NCI-H2107 treated with DMSO at 0.1 percent for 48 hours (cell line): ENCODE results near the gene MAP1LC3B.

Source experiments
- DNase-seq: peaks from one replicate; lab custom pipeline; 2025; ENCODE audit not compliant: unreplicated experiment; lab: John Stamatoyannopoulos, UW

MAP1LC3B gene

GRCh38 chr16:87409153-87409552, 17.0 kb downstream of the MAP1LC3B start:
- DNase-seq, result no peak

- DNase-seq, result no peak
These were observed 17.6 kb downstream of the MAP1LC3B start for GRCh38 chr16:87409781-87410180.

GRCh38 chr16:87410530-87410929, 18.4 kb downstream of the MAP1LC3B start:
- DNase-seq, result no peak

GRCh38 chr16:87410968-87411367, 18.8 kb downstream of the MAP1LC3B start:
- DNase-seq, result no peak

GRCh38 chr16:87411375-87412271, 19.5 kb downstream of the MAP1LC3B start:
- no peak for DNase-seq

- no peak for DNase-seq
These were observed 20.3 kb downstream of the MAP1LC3B start for GRCh38 chr16:87412371-87412995.

- DNase-seq, result no peak
These were observed 20.9 kb downstream of the MAP1LC3B start for GRCh38 chr16:87412996-87413421.

- DNase-seq, result no peak
These were observed 22.1 kb downstream of the MAP1LC3B start for GRCh38 chr16:87414251-87414680.

- DNase-seq, result no peak
These were observed 23.3 kb downstream of the MAP1LC3B start for GRCh38 chr16:87415441-87415840.

GRCh38 chr16:87416826-87417527, 24.8 kb downstream of the MAP1LC3B start:
- DNase-seq, result no peak

GRCh38 chr16:87417528-87417910, 25.4 kb downstream of the MAP1LC3B start:
- DNase-seq, result no peak

GRCh38 chr16:87418216-87418615, 26.1 kb downstream of the MAP1LC3B start:
- no peak for DNase-seq

GRCh38 chr16:87418644-87419043, 26.5 kb downstream of the MAP1LC3B start:
- DNase-seq, result no peak

GRCh38 chr16:87420026-87421002, 28.2 kb downstream of the MAP1LC3B start:
- DNase-seq, result no peak

GRCh38 chr16:87421003-87421912, 29.1 kb downstream of the MAP1LC3B start:
- no peak for DNase-seq

- no peak for DNase-seq
These were observed 30.0 kb downstream of the MAP1LC3B start for GRCh38 chr16:87422106-87422505.

GRCh38 chr16:87423429-87423828, 31.3 kb downstream of the MAP1LC3B start:
- no peak for DNase-seq

GRCh38 chr16:87424266-87424665, 32.1 kb downstream of the MAP1LC3B start:
- no peak for DNase-seq

GRCh38 chr16:87425941-87426340, 33.8 kb downstream of the MAP1LC3B start:
- no peak for DNase-seq
